ENCODE measurements around the gene PCSK1N.

The PCSK1N gene

GRCh38 chrX:48815266-48815665 is 20.1 kb downstream of the PCSK1N start:
- TF ChIP-seq NFIC (IDR thresholded peaks at IDR 0.05) = no peak
- no peak for TF ChIP-seq ZBTB7A (IDR thresholded peaks at IDR 0.05; ENCODE audit: low read depth)
- no peak for TF ChIP-seq REST (IDR thresholded peaks at IDR 0.05; ENCODE audit: low read depth)
- TF ChIP-seq USF1 (IDR thresholded peaks at IDR 0.05) = no peak
- no peak for TF ChIP-seq TCF12 (IDR thresholded peaks at IDR 0.05; ENCODE audit: low read depth)
- TF ChIP-seq TAF1 (IDR thresholded peaks at IDR 0.05; ENCODE audit: low read depth) = no peak
- no peak for TF ChIP-seq EP300 (IDR thresholded peaks at IDR 0.05; ENCODE audit: borderline replicate concordance)
- TF ChIP-seq MAX (IDR thresholded peaks at IDR 0.05) = no peak
- TF ChIP-seq CEBPB (IDR thresholded peaks at IDR 0.05) = no peak
- TF ChIP-seq CREB1 (IDR thresholded peaks at IDR 0.05; ENCODE audit: low read depth) = no peak
- no peak for TF ChIP-seq TEAD4 (IDR thresholded peaks at IDR 0.05)
- no peak for TF ChIP-seq FOXM1 (IDR thresholded peaks at IDR 0.05; ENCODE audit: borderline replicate concordance, low read depth)
- TF ChIP-seq EGR1 (IDR thresholded peaks at IDR 0.05) = no peak
- no peak for TF ChIP-seq YY1 (IDR thresholded peaks at IDR 0.05; ENCODE audit: low read depth)
- no peak for TF ChIP-seq RAD21 (IDR thresholded peaks at IDR 0.05; ENCODE audit: low read depth)

GRCh38 chrX:48814722-48815121 is 20.7 kb downstream of the PCSK1N start:
- TF ChIP-seq YY1 (IDR thresholded peaks at IDR 0.05; ENCODE audit: low read depth) (no peak), FOXM1 (IDR thresholded peaks at IDR 0.05; ENCODE audit: borderline replicate concordance, low read depth) (no peak), MAX (IDR thresholded peaks at IDR 0.05) (no peak), ZBTB7A (IDR thresholded peaks at IDR 0.05; ENCODE audit: low read depth) (no peak), TAF1 (IDR thresholded peaks at IDR 0.05; ENCODE audit: low read depth) (no peak), CREB1 (IDR thresholded peaks at IDR 0.05; ENCODE audit: low read depth) (no peak), EGR1 (IDR thresholded peaks at IDR 0.05) (no peak), TEAD4 (IDR thresholded peaks at IDR 0.05) (no peak), RAD21 (IDR thresholded peaks at IDR 0.05; ENCODE audit: low read depth) (no peak), REST (IDR thresholded peaks at IDR 0.05; ENCODE audit: low read depth) (no peak), NFIC (IDR thresholded peaks at IDR 0.05) (no peak), CEBPB (IDR thresholded peaks at IDR 0.05) (no peak), EP300 (IDR thresholded peaks at IDR 0.05; ENCODE audit: borderline replicate concordance) (no peak), USF1 (IDR thresholded peaks at IDR 0.05) (no peak), TCF12 (IDR thresholded peaks at IDR 0.05; ENCODE audit: low read depth) (no peak)

GRCh38 chrX:48813644-48814043 is 21.8 kb downstream of the PCSK1N start:
- no peak for TF ChIP-seq EGR1 (IDR thresholded peaks at IDR 0.05)

- TF ChIP-seq CEBPB (IDR thresholded peaks at IDR 0.05) = no peak
- no peak for TF ChIP-seq YY1 (IDR thresholded peaks at IDR 0.05; ENCODE audit: low read depth)
- TF ChIP-seq EGR1 (IDR thresholded peaks at IDR 0.05) = no peak
- no peak for TF ChIP-seq REST (IDR thresholded peaks at IDR 0.05; ENCODE audit: low read depth)
- no peak for TF ChIP-seq EP300 (IDR thresholded peaks at IDR 0.05; ENCODE audit: borderline replicate concordance)
- TF ChIP-seq FOXM1 (IDR thresholded peaks at IDR 0.05; ENCODE audit: borderline replicate concordance, low read depth) = no peak
Observed at GRCh38 chrX:48806081-48806480, 29.3 kb downstream of the PCSK1N start.

GRCh38 chrX:48802905-48803200 is 32.6 kb downstream of the PCSK1N start:
- TF ChIP-seq YY1 (IDR thresholded peaks at IDR 0.05; ENCODE audit: low read depth) (no peak), CEBPB (IDR thresholded peaks at IDR 0.05) (no peak), MAX (IDR thresholded peaks at IDR 0.05) (no peak), CREB1 (IDR thresholded peaks at IDR 0.05; ENCODE audit: low read depth) (no peak), RAD21 (IDR thresholded peaks at IDR 0.05; ENCODE audit: low read depth) (no peak), EP300 (IDR thresholded peaks at IDR 0.05; ENCODE audit: borderline replicate concordance) (no peak), FOXM1 (IDR thresholded peaks at IDR 0.05; ENCODE audit: borderline replicate concordance, low read depth) (no peak), REST (IDR thresholded peaks at IDR 0.05; ENCODE audit: low read depth) (peak; percentile 60)

Data from Ishikawa (cell line).